Liver (tissue), 9 donors: Measurements from ENCODE around the gene OR2T12. TPM values are rescaled to one million over a fixed set of nuclear protein-coding genes. Genes with fewer than 3 reads are reported as not detected.

Experiments used
- DNase-seq: peaks from one replicate; pipeline ENCODE4 v3.0.0-alpha.2; 2017; ENCODE audit warnings: low spot score
- H3K27ac ChIP-seq, 2 donors: one replicate each; pipeline ENCODE4 v1.7.0; 2013; ENCODE audit warnings: inconsistent platforms in 2 of 2, low read length in 2 of 2, control low read depth in 1 of 2, low read depth in 1 of 2, mild to moderate bottlenecking in 1 of 2
- H3K27me3 ChIP-seq, 4 donors: one replicate each; pipeline versions ENCODE4 v1.6.1 to v1.7.0; 2013; ENCODE audit warnings: low read length in 3 of 4, inconsistent platforms in 1 of 4, mild to moderate bottlenecking in 1 of 4, moderate library complexity in 1 of 4; ENCODE audit not compliant: control insufficient read depth in 4 of 4, insufficient read depth in 4 of 4
- H3K36me3 ChIP-seq, 4 donors: one replicate each; pipeline versions ENCODE4 v1.6.1 to v1.7.0; 2013; ENCODE audit warnings: low read length in 3 of 4, mild to moderate bottlenecking in 3 of 4, low read depth in 1 of 4, moderate library complexity in 1 of 4; ENCODE audit not compliant: control insufficient read depth in 4 of 4, insufficient read depth in 3 of 4
- H3K4me1 ChIP-seq, 4 donors: one replicate each; pipeline versions ENCODE4 v1.6.1 to v1.7.0; 2013; ENCODE audit warnings: low read length in 3 of 4, mild to moderate bottlenecking in 3 of 4, moderate library complexity in 1 of 4; ENCODE audit not compliant: control insufficient read depth in 4 of 4, insufficient read depth in 4 of 4
- H3K4me3 ChIP-seq, 3 donors: one replicate each; pipeline versions ENCODE4 v1.6.1 to v1.7.0; 2013; ENCODE audit warnings: low read length in 3 of 3, control low read depth in 1 of 3, low read depth in 1 of 3, mild to moderate bottlenecking in 1 of 3
- H3K9ac ChIP-seq, 2 donors: one replicate each; pipeline ENCODE4 v1.7.0; 2013; ENCODE audit warnings: low read length in 2 of 2, mild to moderate bottlenecking in 2 of 2, moderate library complexity in 2 of 2, control low read depth in 1 of 2, low read depth in 1 of 2
- H3K9me3 ChIP-seq, 4 donors: one replicate each; pipeline versions ENCODE4 v1.6.1 to v1.7.0; 2013; ENCODE audit warnings: low read length in 3 of 4; ENCODE audit not compliant: control insufficient read depth in 4 of 4
- ATF3 ChIP-seq: IDR thresholded peaks from 2 replicates; pipeline ENCODE4 v1.6.1; 2016; ENCODE audit warnings: antibody characterized with exemption
- EGR1 ChIP-seq, 2 donors: IDR thresholded peaks; 2 replicates each; pipeline ENCODE4 v1.6.1; 2016 to 2018; ENCODE audit warnings: antibody characterized with exemption in 2 of 2, low read depth in 2 of 2
- FOXA1 ChIP-seq: IDR thresholded peaks from 2 replicates; pipeline ENCODE4 v1.6.1; 2016; ENCODE audit warnings: antibody characterized with exemption
- FOXA2 ChIP-seq: IDR thresholded peaks from 2 replicates; pipeline ENCODE4 v1.6.1; 2016; ENCODE audit warnings: antibody characterized with exemption
- GABPA ChIP-seq, 2 donors: IDR thresholded peaks in 1 of 2; conservative IDR thresholded peaks in 1 of 2; 2 replicates each; pipeline ENCODE4 v1.6.1; 2016; ENCODE audit warnings: antibody characterized with exemption in 2 of 2, mild to moderate bottlenecking in 1 of 2, moderate library complexity in 1 of 2
- HNF4A ChIP-seq, 2 donors: conservative IDR thresholded peaks; 2 replicates each; pipeline ENCODE4 v1.6.1; 2016; ENCODE audit warnings: antibody characterized with exemption in 2 of 2, mild to moderate bottlenecking in 2 of 2
- HNF4G ChIP-seq: IDR thresholded peaks from 2 replicates; pipeline ENCODE4 v1.6.1; 2016; ENCODE audit warnings: antibody characterized with exemption
- JUND ChIP-seq, 2 donors: IDR thresholded peaks; 2 replicates each; pipeline ENCODE4 v1.6.1; 2016; ENCODE audit warnings: antibody characterized with exemption in 2 of 2
- NR2F2 ChIP-seq: IDR thresholded peaks from 2 replicates; pipeline ENCODE4 v1.6.1; 2016; ENCODE audit warnings: antibody characterized with exemption
- RAD21 ChIP-seq, 2 donors: IDR thresholded peaks; 2 replicates each; pipeline ENCODE4 v1.6.1; 2016; ENCODE audit warnings: antibody characterized with exemption in 2 of 2, mild to moderate bottlenecking in 2 of 2
- RXRA ChIP-seq, 2 donors: IDR thresholded peaks; 2 replicates each; pipeline ENCODE4 v1.6.1; 2017 to 2018; ENCODE audit warnings: antibody characterized with exemption in 2 of 2, mild to moderate bottlenecking in 1 of 2
- SP1 ChIP-seq: IDR thresholded peaks from 2 replicates; pipeline ENCODE4 v1.6.1; 2018; ENCODE audit warnings: antibody characterized with exemption, mild to moderate bottlenecking
- TAF1 ChIP-seq: conservative IDR thresholded peaks from 2 replicates; pipeline ENCODE4 v1.6.1; 2016; ENCODE audit warnings: antibody characterized with exemption, mild to moderate bottlenecking
- YY1 ChIP-seq: IDR thresholded peaks from 2 replicates; pipeline ENCODE4 v1.6.1; 2016; ENCODE audit warnings: antibody characterized with exemption, mild to moderate bottlenecking
- WGBS: extraction: QIAGEN DNeasy Blood & Tissue Kit; methylation state at CpG from one replicate; pipeline ENCODE4 v1.1.7; 2013; 5-methylcytosine and 5-hydroxymethylcytosine counted together
- polyA plus RNA-seq, 2 donors: library from polyadenylated mRNA; stranded (reverse) in 1 of 2; unstranded in 1 of 2; fragments of 200-250 nt in 1 of 2; fragments of >200 nt in 1 of 2; fragmentation: Nextera tagmentation in 1 of 2; extraction: Ambion mirVana in 1 of 2; gene quantifications; one replicate each; pipeline versions ENCODE4 v1.2.1 to v1.2.3, GENCODE V29; 2013 to 2015
- total RNA-seq, 2 donors: library from RNA; depleted of rRNA; stranded (reverse); fragments of >200 nt; gene quantifications; one replicate each; pipeline ENCODE4 v1.2.3, GENCODE V29; 2014
- TF ChIP-seq, protein P1 (sequence below): IDR thresholded peaks from 2 replicates; pipeline ENCODE4 v1.6.1; 2016; ENCODE audit warnings: antibody characterized with exemption
- TF ChIP-seq, protein P2 (sequence below): IDR thresholded peaks from 2 replicates; pipeline ENCODE4 v1.6.1; 2016; ENCODE audit warnings: antibody characterized with exemption, mild to moderate bottlenecking
- TF ChIP-seq, protein P3 (sequence below): fragments of 150-350 bp; IDR thresholded peaks from 2 replicates; pipeline ENCODE4 v1.5.1; 2017; ENCODE audit warnings: improper control_type of control experiment, low read depth, low read length; ENCODE audit not compliant: missing input control
- TF ChIP-seq, protein P4 (sequence below): IDR thresholded peaks from 2 replicates; pipeline ENCODE4 v1.6.1; 2016; ENCODE audit warnings: antibody characterized with exemption
- donor health status: healthy.
- donor health status: healthy.
- donor health status: healthy.
- donor health status: healthy.
- donor health status: healthy.

Gene OR2T12
- total RNA-seq: not detected
- polyA plus RNA-seq: not detected

- no peak within 1 kb of the TSS for H3K4me3 ChIP-seq
- no peaks in the 10 kb centered on the region for H3K9me3 ChIP-seq
- no peaks in the 10 kb centered on the region for H3K27me3 ChIP-seq
- WGBS: 66% methylated on average over 1 of the region's 1 CpG
- no peaks in the 10 kb centered on the region for H3K36me3 ChIP-seq
- H3K9ac ChIP-seq: no peak within 1 kb of the TSS
- DNase-seq: no peak
- no peaks in the 10 kb centered on the region for H3K4me1 ChIP-seq
- H3K27ac ChIP-seq: no peak within 1 kb of the TSS
- TF ChIP-seq, protein P1, sequence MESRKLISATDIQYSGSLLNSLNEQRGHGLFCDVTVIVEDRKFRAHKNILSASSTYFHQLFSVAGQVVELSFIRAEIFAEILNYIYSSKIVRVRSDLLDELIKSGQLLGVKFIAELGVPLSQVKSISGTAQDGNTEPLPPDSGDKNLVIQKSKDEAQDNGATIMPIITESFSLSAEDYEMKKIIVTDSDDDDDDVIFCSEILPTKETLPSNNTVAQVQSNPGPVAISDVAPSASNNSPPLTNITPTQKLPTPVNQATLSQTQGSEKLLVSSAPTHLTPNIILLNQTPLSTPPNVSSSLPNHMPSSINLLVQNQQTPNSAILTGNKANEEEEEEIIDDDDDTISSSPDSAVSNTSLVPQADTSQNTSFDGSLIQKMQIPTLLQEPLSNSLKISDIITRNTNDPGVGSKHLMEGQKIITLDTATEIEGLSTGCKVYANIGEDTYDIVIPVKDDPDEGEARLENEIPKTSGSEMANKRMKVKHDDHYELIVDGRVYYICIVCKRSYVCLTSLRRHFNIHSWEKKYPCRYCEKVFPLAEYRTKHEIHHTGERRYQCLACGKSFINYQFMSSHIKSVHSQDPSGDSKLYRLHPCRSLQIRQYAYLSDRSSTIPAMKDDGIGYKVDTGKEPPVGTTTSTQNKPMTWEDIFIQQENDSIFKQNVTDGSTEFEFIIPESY: no peak
- TF ChIP-seq NR2F2 (no peak), TAF1 (no peak), RAD21 (IDR thresholded peaks at IDR 0.05) (no peak)
- TF ChIP-seq, protein P2, sequence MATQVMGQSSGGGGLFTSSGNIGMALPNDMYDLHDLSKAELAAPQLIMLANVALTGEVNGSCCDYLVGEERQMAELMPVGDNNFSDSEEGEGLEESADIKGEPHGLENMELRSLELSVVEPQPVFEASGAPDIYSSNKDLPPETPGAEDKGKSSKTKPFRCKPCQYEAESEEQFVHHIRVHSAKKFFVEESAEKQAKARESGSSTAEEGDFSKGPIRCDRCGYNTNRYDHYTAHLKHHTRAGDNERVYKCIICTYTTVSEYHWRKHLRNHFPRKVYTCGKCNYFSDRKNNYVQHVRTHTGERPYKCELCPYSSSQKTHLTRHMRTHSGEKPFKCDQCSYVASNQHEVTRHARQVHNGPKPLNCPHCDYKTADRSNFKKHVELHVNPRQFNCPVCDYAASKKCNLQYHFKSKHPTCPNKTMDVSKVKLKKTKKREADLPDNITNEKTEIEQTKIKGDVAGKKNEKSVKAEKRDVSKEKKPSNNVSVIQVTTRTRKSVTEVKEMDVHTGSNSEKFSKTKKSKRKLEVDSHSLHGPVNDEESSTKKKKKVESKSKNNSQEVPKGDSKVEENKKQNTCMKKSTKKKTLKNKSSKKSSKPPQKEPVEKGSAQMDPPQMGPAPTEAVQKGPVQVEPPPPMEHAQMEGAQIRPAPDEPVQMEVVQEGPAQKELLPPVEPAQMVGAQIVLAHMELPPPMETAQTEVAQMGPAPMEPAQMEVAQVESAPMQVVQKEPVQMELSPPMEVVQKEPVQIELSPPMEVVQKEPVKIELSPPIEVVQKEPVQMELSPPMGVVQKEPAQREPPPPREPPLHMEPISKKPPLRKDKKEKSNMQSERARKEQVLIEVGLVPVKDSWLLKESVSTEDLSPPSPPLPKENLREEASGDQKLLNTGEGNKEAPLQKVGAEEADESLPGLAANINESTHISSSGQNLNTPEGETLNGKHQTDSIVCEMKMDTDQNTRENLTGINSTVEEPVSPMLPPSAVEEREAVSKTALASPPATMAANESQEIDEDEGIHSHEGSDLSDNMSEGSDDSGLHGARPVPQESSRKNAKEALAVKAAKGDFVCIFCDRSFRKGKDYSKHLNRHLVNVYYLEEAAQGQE: no peak
- TF ChIP-seq, protein P3, sequence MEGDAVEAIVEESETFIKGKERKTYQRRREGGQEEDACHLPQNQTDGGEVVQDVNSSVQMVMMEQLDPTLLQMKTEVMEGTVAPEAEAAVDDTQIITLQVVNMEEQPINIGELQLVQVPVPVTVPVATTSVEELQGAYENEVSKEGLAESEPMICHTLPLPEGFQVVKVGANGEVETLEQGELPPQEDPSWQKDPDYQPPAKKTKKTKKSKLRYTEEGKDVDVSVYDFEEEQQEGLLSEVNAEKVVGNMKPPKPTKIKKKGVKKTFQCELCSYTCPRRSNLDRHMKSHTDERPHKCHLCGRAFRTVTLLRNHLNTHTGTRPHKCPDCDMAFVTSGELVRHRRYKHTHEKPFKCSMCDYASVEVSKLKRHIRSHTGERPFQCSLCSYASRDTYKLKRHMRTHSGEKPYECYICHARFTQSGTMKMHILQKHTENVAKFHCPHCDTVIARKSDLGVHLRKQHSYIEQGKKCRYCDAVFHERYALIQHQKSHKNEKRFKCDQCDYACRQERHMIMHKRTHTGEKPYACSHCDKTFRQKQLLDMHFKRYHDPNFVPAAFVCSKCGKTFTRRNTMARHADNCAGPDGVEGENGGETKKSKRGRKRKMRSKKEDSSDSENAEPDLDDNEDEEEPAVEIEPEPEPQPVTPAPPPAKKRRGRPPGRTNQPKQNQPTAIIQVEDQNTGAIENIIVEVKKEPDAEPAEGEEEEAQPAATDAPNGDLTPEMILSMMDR: no peak
Observed at GRCh38 chr1:248303324-248303723, at the start of gene OR2T12. OR2T12 (minus strand) TSS chr1:248303424; CDS start chr1:248295578, 7,846 bp downstream.

DNA sequence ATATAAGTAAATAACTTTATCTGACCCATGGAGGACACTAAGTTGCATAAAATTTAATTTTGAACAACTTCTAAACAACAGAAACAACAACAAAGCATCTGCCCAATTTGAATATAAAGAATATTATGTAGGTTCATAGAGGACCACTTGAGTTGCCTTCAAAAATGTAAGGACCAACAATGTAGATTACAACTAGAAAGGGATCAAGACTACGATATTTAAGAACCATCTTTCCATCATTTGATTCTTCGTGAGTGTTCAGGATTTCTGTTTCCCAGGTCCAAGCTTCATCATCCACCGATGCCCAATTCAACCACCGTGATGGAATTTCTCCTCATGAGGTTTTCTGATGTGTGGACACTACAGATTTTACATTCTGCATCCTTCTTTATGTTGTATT lies 45.3 kb upstream of the OR2T12 start, which contains the start of gene OR14C36:
Gene OR14C36, plus strand, starts transcription at position 301 of the 400 bp plus-strand sequence. Its CDS starts 0 bp downstream, at position 301.
- WGBS: 78% methylated on average over 4 of the region's 4 CpGs
- Histone ChIP-seq H3K4me1 (no peaks in the 10 kb centered on the region), H3K9ac (no peak within 1 kb of the TSS), H3K27me3 (no peaks in the 10 kb centered on the region), H3K36me3 (no peaks in the 10 kb centered on the region), H3K4me3 (no peak within 1 kb of the TSS), H3K9me3 (no peaks in the 10 kb centered on the region), H3K27ac (no peak within 1 kb of the TSS)
- DNase-seq: no peak
- no peak for TF ChIP-seq FOXA2
- no peak for TF ChIP-seq ATF3
- no peak for TF ChIP-seq HNF4G
- TF ChIP-seq RXRA (IDR thresholded peaks at IDR 0.05): no peak
- TF ChIP-seq, protein P2: no peak
- no peak for TF ChIP-seq HNF4A (conservative IDR thresholded peaks at IDR 0.05)
- TF ChIP-seq EGR1 (IDR thresholded peaks at IDR 0.05; ENCODE audit: low read depth in 2 of 2): no peak
- no peak for TF ChIP-seq YY1
- no peak for TF ChIP-seq TAF1
- TF ChIP-seq JUND (IDR thresholded peaks at IDR 0.05): no peak
- TF ChIP-seq SP1: no peak
- no peak for TF ChIP-seq GABPA (IDR thresholded peaks at IDR 0.05 in 1 of 2, conservative IDR thresholded peaks at IDR 0.05 in 1 of 2)
- no peak for TF ChIP-seq RAD21 (IDR thresholded peaks at IDR 0.05)
- TF ChIP-seq, protein P4, sequence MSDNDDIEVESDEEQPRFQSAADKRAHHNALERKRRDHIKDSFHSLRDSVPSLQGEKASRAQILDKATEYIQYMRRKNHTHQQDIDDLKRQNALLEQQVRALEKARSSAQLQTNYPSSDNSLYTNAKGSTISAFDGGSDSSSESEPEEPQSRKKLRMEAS: no peak
- TF ChIP-seq, protein P1: no peak
- TF ChIP-seq FOXA1: no peak
- TF ChIP-seq NR2F2: no peak
